ENCODE results near the gene PROM1.

GRCh38 chr4:16039139-16039538 lies 44.7 kb downstream of the PROM1 start:
- TF ChIP-seq CTCF (tag by site-specific recombination; IDR thresholded peaks at IDR 0.05) (no peak), ZBTB20 (tag by site-specific recombination; IDR thresholded peaks at IDR 0.05) (no peak), PATZ1 (tag by site-specific recombination; IDR thresholded peaks at IDR 0.05) (no peak)
